Activated CD4-positive, alpha-beta T cell treated with anti-CD3 and anti-CD28 coated beads, Interleukin-10, Interleukin-2, amounts not matched to agents 100 ng/mL and 50 ng/mL, durations not matched to agents 16 hours and 8 hours (primary cell): Measurements from ENCODE around the gene KLF6.
A peak's percentile ranks its signal among the peaks of the same experiment; 100 is the strongest.
"Not testable (repeated sequence)": the region's sequence is repeated elsewhere in the genome, so short reads cannot be mapped to it uniquely, and the experiment has no call there.

Experiments
- DNase-seq: peaks from one replicate; pipeline ENCODE4 v3.0.0-alpha.2; 2020

Gene KLF6

DNA sequence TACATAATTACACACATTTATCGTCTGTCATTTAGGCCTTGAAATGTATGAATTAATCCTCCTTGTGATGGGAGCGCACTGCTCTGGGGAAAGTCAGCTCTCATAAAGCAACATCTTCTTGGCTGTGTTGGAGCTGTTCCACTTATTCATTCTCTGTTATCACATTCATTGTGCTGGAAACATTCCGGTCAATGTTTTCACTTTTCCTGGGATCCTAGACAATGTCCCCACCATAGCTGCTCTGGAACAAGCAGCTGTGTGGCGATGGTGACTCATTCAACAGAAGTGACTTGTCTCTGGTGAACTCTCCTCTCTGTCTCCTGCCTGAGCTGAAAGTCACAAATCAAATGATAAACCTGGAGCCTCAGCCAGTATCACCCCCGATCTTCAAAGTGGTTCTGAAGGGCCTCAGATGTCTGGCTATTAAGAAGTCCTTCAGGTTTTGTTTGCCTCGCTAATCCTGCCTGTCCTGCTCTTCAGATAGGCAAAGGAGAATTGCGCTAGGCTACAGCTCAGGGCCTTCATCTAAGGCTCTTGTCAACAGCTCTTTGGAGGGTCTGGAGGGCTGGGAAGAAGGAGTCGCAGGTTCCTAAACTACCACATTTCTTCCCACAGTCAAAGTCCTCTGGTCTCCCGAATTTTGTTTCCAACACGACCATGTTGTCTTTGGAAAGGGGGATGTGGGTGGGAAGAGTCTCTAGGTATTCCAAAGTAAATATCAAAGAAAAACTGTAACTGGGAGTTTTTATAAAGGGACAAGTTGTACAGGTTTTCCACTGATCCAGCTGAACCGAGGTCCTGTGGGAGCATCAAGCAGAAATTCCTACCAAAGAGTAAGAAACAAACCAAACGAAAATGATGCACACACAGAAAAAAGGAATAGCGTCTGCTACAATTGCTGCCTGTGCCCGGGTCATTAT lies 29.3 kb downstream of the KLF6 start:
- DNase-seq, result peak; percentile 62

DNA sequence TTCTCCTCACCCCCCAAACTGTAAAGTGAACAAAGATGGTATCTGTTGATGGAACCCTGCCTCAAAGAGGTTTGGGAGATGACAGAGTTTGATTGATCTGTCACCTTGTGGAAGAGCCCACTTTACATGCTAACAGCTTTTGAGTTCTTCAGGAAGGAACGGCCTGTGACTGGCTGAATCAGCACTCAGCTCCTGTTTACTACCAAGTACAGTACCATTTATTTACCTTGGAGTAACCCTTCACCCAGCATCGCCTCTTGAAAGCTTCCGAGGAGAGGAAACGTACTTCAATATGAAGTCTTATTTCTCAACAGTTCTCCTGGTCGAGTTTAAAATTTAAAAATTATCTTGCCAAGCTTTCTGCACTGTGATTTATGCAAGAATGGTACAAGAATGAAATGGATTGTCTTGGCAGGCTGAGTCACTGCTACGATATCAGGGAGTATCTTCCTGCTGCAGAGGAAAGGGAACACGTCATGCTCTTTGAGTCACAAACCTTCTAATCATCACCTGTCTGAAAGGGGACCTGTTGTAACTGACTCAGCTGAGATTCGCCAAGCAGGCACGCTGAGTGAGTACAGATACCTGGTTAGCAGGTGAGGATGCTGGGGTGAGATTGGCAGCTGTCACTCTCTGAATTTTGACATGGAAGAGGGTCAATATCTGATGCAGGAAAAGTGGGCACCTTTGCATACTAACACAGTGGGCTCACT lies 30.1 kb downstream of the KLF6 start:
- DNase-seq, result peak; percentile 58

DNA sequence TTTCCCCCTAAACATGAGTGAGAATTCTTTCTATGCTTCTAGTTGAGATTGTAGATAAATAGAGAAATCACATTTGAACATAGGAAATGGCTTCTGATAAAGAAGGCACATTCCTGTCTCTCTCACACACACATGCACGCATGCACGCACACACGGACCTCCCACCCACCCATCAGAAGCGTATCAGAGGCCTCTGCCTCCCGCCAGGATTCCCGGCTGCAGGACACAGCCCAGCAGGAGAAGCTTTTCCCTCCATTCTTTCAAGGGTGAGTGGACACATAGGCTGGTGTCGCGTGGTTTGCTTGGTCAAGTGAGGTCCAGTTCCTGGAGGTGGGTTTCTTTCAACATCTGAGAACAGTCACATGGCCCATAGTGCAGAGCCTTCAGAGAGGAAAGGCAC lies 34.2 kb downstream of the KLF6 start:
- no peak for DNase-seq

DNA sequence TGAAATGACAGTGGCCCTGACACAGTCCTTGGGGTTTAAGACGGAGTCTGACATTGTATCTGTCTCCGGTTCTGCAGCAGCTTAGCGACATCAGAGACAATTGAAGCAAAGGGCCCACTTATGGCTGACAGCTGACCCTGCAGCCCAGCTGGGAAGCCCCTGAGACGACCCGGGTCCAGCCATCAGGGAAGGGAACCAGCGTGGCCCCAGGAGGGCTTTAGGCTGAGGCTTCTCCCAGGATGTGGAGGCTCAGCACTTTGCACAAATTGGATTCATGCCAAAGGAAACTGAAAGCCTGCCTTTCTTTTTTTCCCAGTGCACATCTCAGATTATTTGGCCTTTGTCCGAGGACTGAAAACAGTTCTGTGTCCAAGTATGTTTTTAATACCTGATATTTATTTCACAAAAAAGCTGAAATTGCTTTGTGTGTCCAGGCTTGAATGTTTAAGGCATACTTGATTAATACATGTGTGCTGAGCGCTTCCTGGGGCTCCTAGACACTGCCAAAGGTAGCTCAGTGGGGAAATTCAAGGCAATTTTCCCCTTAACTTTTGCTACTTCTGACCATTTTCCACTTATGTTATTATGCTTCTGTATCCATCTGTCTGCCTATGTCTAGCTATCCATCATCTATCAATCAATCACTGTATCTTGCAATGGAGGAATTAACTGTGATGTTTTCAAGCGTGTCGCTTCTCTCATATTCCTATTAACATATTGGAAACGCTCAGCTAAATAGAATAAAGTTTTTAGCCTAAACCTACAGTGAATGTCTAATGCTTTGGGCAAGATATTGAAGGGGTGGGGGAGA lies 34.8 kb downstream of the KLF6 start:
- no peak for DNase-seq

DNA sequence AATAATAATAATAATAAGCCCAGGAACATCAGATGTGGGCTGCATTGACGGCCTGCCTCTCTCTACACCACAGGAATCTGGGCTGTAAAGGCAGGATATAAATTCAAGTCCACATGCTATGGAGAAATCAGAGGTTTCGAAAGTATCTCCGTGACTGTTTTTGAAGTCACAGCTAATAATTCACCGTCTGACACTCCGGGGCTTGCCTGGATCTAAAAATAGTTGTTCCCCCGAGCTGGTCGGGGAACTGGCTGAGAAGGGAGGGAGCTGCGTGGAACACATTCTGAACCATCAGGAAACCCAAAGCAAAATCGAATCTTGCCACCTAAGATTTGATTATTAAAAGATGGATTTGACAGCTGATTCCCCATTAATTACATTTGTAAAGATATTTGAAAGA lies 35.4 kb downstream of the KLF6 start:
- DNase-seq, result no peak

DNA sequence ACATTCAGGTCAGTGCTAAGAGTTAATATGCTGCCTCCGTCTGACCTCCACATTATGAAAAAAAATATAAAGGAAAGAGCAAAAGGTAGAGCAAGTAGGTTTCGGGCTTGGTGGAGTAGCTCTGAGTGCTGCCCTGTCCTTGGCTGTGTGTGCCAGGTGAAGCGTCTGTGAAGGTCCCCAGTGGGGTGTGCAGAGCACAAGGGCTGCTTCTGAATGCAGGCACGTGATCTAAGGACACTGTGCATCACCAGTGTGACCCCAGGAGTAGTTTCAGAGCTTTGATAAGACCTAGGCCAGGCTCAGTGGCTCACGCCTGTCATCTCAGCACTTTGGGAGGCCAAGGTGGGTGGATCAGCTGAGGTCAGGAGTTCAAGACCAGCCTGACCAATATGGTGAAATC lies 36.0 kb downstream of the KLF6 start:
- no peak for DNase-seq

DNA sequence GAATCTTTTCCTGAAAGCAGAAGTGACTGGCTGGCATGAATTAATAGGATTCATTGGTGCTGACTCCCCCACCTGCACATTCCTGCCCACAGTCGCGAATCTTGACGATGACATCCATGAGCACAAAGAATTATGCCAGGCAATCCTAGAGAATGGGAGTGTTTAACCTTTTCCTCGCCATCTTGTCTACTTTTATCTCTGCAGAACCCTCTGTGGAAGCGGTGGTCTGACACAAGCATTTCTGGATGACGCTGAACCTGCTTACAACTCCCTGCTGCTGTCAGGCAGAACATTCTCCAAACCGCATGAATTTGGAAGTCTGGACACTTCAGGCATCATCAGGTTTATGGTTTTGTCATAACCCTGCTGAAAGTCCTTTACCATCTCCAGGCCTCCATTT lies 36.5 kb downstream of the KLF6 start:
- no peak for DNase-seq

DNA sequence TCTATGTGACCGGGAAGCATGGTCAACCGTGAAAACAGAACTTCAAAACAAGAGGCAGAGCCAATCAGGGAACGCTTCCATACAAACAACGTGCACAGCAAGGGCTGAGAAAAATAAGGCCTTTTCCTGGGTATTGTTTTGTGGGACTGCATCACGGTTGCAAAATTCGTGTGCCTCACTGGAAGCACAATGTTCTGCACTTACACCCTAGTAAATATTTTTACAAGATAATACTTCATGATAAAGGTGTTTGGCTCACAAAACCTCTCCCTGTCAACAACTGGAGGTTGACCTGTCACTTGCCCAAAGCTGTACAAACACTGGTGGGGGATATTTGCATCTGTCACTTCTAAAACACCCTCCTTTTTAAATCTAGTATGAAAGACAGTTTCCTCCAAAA lies 37.0 kb downstream of the KLF6 start:
- DNase-seq, result no peak

DNA sequence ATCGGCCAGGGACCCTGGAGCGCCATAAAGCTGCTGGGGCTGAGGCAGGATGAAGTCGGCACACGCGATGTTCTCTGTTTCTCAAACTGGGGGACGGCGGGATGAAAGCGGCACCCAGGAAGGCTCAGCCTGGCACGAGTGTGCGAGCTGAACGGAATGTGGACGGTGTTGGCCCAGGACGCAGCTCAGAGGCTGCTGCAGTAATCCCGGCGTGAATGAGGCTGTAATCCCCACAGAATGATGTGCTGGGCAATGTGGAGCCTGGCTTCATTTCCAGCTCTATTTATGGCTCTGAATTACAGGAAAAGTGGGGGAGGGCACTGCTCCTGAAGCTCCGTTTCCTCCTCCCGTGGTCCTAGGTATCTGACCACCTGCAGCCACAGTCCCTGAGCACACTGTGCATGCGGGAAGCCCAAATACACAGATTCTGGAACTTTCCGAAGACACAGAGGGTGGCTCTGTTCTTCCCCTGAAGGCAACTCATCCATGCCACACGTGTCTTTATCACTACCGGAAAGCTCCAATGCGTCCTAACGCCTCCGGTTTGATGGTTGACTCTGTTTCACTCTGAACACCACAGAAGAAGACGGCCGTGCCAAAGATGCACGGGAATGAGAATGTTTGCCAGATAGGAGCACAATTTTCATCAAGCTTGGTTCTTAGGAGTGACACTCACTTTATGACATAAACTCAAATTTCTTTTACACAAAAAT lies 37.6 kb downstream of the KLF6 start:
- DNase-seq, result no peak

DNA sequence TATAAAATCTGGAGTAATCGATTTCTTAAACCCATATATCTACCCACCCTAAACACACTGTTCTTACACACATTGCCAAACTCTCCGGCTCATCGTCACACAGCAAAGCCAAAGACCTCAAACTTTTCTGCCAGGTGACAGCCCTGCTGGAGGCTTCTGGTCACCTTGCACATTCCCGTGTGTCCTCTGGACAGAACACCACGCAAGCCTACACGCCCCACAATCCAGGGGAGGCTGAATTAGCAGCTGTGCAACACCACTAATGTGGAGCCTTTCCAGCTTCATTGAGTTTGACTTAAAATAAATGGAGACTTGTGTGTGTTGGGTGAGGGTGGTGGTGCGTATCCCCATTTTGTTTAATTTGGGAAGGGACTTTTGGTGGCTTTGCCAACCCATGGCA lies 38.4 kb downstream of the KLF6 start:
- DNase-seq, result no peak

DNA sequence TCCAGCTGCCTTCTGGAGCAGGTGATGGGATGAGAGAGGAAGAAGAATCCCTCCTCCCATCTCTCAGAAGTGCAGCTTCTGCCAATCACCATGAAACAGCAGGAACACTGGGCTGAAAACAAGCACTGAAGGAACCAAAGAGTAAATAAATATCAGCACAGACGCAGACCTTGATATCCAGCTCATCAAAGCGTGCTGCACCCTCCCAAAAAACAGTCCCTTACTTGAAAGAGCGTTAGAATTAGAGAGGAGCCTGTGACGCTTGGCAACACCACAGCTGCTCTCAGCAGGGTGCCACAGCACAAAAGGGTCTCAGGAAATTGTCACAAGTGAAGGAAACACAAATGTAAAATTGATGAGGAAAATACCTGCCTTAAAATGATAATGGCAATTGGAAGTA lies 39.5 kb downstream of the KLF6 start:
- no peak for DNase-seq

DNA sequence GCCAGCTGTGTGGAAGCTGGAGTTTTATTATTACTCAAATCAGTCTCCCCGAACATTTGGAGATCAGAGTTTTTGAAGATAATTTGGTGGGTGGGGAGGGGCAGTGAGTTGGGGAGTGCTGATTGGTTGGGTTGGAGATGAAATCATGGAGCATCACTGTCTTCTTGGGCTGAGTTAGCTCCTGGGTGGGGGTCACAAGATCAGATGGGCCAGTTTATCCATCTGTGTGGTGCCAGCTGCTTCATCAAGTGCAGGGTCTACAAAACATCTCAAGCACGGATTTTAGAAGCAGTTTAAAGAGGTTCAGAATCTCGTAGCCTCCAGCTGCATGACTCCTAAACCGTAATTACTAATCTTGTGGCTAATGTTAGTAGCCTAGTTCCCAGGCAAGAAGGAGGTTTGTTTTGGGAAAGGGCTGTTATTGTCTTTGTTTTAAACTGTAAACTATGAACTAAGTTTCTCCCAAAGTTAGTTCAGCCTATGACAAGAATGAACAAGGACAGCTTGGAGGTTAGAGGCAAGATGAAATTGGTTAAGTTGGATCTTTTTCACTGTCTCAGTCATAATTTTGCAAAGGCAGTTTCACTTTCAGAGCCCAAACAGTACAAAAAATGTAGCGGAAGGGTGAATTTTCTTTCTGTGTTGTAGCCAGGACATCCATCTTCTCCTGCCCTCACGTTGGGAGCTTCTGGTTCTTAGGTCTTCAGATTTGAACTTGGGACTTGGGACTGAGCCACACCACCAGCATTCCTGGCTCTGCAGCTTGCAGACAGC lies 43.1 kb downstream of the KLF6 start:
- DNase-seq, result peak; percentile 57

DNA sequence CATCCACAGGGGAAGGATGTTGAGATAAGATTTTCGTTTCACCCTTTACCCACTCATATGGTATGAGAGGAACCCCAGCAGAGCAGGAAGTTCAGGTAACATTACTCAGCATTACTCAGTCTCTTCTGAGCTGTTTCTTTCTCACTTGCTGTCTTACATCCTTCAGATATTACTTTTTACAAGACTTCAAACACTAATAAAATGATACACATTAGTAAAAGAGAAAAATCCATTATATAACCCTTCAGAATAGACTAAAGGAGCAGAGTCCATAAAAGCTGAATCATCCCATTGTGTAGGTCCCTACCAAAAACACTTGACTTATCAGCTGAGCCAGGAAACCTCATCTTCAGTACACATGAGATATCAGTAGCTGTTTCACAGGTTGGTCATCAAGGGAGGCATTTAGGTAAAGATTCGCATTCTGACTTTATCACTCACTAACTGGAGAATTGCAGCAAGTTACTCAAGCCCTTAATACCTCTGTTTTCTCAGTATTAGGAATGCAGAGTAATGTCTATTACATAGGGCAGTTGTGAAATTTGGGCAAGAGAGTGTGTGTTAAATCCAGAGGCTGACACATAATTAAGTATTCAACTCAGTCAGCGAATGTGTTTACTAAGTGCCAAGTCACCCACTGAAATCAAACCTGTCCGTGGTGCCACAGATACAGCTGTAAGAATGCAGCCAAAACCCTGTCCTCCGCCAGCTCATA lies 44.7 kb downstream of the KLF6 start:
- DNase-seq, result peak; percentile 88

DNA sequence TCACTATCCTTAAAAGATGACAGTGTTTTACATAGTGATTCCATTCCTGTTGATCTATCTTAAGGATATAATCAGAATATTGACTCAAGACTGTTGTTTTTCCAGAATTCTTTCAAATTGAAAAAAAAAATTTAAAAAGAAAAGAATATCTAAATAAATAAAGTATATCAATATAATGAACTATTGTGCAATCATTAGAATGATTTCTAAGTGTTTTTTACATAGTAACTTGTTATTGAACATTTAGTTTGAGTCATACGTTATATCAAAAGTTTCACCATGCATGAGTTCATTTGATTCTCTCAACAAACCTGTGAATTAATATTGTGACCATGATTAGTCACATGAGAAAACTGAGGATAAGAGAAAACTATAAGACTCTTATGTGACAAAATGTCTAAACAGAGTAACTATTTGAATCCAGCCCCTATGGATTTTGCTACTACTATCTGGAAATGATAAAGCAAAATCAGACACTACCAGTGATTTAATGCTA lies 46.1 kb downstream of the KLF6 start:
- DNase-seq, result peak; percentile 28

DNA sequence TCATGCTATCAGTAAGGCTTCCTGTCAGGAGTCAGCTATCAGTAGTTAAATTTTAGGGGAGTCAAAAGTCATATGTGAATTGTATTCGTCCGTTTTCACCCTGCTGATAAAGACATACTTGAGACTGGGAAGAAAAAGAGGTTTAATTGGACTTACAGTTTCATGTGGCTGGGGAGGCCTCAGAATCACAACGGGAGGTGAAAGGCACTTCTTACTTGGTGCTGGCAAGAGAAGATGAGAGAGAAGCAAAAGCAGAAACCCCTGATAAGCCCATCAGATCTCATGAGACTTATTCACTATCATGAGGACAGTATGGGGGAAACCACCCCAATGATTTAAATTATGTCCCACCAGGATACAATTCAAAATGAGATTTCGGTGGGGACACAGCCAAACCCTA lies 47.1 kb downstream of the KLF6 start:
- no peak for DNase-seq

DNA sequence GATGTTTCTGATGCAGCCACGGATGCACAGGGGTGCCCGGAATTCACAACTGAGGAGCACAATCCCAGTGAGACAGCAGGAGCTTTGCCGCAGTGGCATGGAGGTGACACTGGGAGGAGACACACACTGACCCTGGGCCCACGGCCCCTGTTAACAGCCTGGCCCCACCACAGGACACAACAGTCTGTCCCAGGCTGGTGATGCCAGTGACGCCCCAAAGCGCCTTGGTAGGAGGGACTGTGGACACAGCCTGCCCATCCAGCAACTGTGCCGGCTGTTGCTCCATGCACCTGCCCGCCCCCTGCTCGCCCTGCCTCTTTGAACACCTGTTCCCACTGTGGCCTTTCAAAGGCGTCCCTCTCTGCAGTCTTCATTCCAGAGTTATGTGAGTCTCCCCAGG lies 49.8 kb downstream of the KLF6 start:
- DNase-seq, result no peak

DNA sequence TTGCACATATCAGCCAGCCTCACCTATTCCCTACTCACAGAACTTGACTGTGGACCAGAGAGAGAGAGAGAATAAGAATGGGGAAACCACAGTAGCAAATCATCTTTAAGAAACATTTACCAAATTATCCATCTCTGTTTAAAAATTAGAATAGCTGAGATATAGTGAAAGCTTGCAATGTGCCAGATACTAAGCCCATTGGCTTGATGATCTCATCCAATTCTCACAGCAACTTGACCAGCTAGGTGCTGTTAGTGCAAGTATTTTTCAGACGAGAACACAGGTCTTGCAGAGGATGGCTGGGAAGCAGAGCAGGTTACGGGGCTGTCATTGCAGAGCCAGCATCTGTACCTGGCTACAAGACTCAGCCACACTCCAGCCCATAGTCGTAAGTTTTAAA lies 50.9 kb downstream of the KLF6 start:
- DNase-seq, result peak; percentile 44

DNA sequence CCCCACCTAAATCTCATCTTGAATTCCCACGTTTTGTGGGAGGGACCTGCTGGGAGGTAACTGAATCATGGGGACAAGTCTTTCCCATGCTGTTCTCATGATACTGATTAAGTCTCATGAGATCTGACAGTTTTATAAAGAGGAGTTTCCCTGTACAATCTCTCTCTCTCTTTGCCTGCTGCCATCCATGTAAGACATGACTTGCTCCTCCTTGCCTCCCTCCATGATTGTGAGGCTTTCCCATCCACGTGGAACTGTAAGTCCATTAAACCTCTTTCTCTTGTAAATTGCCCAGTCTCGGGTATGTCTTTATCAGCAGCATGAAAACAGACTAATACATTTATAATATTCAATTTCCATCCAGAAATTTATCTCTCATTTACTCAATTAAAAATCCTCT lies 52.8 kb downstream of the KLF6 start:
- DNase-seq, result not testable (repeated sequence)

DNA sequence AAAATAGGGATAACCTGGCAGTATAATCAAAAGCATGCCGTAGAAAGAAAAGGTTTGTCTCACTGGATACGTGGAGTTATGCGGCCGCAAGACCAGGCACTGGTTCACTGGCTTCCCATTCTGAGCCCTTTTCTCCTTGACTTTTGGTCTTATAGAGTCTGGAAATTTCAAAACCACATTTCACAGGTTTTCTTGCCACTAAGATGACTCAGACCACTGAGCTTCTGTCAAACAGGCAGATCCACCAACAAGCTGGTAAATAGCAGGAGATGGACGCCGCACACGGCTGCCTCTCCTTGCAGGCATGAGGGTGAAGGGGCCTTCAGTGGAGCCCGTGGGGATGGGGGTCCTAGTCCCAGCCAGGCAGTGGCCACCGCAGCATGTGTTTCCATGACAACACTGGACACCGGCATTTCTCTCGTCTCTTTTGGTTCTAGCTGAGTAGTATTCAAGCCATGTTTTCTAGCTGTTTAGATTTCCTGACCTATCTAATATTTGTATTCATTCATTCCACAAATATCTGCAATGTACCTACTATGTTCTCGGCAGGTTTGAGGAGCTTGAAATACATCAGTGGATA lies 55.5 kb downstream of the KLF6 start:
- no peak for DNase-seq

DNA sequence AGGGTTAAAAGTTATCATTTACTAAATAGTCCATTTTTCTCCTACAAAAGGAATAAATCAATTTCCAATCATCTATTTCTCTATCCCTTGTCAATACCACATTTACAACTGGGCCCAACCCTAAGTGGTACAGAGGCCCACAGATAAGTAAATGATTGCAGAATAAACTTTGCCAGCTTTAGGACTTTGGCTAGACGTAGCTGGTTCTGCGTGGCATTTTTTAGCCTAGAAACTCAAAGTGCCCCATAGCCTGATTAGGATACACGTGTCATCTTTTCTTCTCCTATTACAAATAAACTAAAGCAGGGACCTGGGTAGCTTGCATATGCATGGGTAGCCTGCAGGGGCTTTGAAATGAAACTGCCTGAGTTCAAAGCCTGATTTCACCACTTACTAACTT lies 56.4 kb downstream of the KLF6 start:
- DNase-seq, result no peak

DNA sequence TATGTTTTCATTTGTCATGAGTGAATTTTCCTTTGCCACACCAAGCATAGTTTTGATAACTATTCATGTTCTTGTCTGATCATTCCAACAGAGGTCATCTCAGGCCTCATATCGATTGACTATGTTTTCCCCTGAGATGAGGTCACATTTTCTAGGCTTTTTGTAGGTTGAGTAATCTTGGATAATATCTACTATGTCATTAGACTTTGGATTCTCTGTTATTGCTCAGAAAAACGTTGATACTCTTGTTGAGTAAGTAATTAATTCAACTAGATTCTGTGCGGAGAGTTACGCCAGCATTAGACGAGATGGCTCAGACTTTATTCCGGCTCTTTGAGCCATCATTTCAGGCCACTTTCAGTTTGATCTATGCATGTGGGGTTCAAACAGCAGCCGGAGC lies 57.7 kb downstream of the KLF6 start:
- no peak for DNase-seq
